Jurkat, Clone E6-1 (cell line): ENCODE measurements around the gene STYXL2.

Experiments
- DNase-seq: peaks from one replicate; pipeline ENCODE4 v3.0.0-alpha.2; 2011; ENCODE audit warnings: low read depth, low spot score
- H3K4me3 ChIP-seq: 2 replicates; pipeline ENCODE4 v1.5.1; 2011; ENCODE audit warnings: mild to moderate bottlenecking, low read length, control low read depth, moderate library complexity

STYXL2 gene

GRCh38 chr1:167127661-167128060 is 33.8 kb downstream of the STYXL2 start:
- no peak for DNase-seq
- no peak overlapping the region for H3K4me3 ChIP-seq

GRCh38 chr1:167128261-167129227 is 34.7 kb downstream of the STYXL2 start:
- no peak overlapping the region for H3K4me3 ChIP-seq
- DNase-seq, result no peak

GRCh38 chr1:167130829-167131510 is 37.1 kb downstream of the STYXL2 start:
- H3K4me3 ChIP-seq, result peak overlapping the region; percentile 2; the same call in 1 of the 2 replicates
- peak; percentile 92 for DNase-seq

GRCh38 chr1:167132301-167133010 is 38.6 kb downstream of the STYXL2 start:
- no peak for DNase-seq
- no peak overlapping the region for H3K4me3 ChIP-seq

GRCh38 chr1:167135281-167135840 is 41.5 kb downstream of the STYXL2 start:
- no peak for DNase-seq

GRCh38 chr1:167136191-167136614 is 42.3 kb downstream of the STYXL2 start:
- DNase-seq, result no peak
- H3K4me3 ChIP-seq, result no peak overlapping the region

More at GRCh38 chr1:167135281-167135840, 41.5 kb downstream of the STYXL2 start:
- no peak overlapping the region for H3K4me3 ChIP-seq

GRCh38 chr1:167136806-167137205 is 42.9 kb downstream of the STYXL2 start:
- no peak for DNase-seq
- H3K4me3 ChIP-seq, result no peak overlapping the region

- H3K4me3 ChIP-seq, result no peak overlapping the region
- DNase-seq, result no peak
These were observed 43.5 kb downstream of the STYXL2 start for GRCh38 chr1:167137332-167137781.

- no peak overlapping the region for H3K4me3 ChIP-seq
- DNase-seq, result no peak
These were observed 44.1 kb downstream of the STYXL2 start for GRCh38 chr1:167137793-167138510.

- DNase-seq, result no peak
- H3K4me3 ChIP-seq, result no peak overlapping the region
These were observed 44.8 kb downstream of the STYXL2 start for GRCh38 chr1:167138703-167139102.

- no peak for DNase-seq
- no peak overlapping the region for H3K4me3 ChIP-seq
These were observed 48.1 kb downstream of the STYXL2 start for GRCh38 chr1:167141963-167142362.
